ENCODE data around the gene CLN6.

GRCh38 chr15:68207176-68207935, 22.2 kb downstream of the CLN6 start:
- TF ChIP-seq CTCF (IDR thresholded peaks at IDR 0.05) (no peak), REST (IDR thresholded peaks at IDR 0.05; ENCODE audit: insufficient read depth in 1 of 2, low read depth in 2 of 2, low read length in 1 of 2) (no peak)
